Activated naive CD4-positive, alpha-beta T cell treated with anti-CD3 and anti-CD28 coated beads, Interleukin-2, amount 50 U/mL, for 24 hours (primary cell): Measurements from ENCODE around the gene DBNDD2.

Experiments
- H3K27ac Mint-ChIP-seq: one replicate; pipeline ENCODE4 v1.8.0; 2021; ENCODE audit warnings: mild to moderate bottlenecking, mixed read lengths
- H3K27me3 Mint-ChIP-seq: one replicate; pipeline ENCODE4 v1.8.0; 2021; ENCODE audit warnings: mixed read lengths
- H3K36me3 Mint-ChIP-seq: one replicate; pipeline ENCODE4 v1.8.0; 2021; ENCODE audit warnings: mixed read lengths
- H3K4me1 Mint-ChIP-seq: one replicate; pipeline ENCODE4 v1.8.0; 2021; ENCODE audit warnings: mixed read lengths
- H3K4me3 Mint-ChIP-seq: one replicate; pipeline ENCODE4 v1.8.0; 2021; ENCODE audit warnings: mild to moderate bottlenecking, mixed read lengths
- H3K9me3 Mint-ChIP-seq: one replicate; pipeline ENCODE4 v1.8.0; 2021; ENCODE audit warnings: mixed read lengths

The DBNDD2 gene

GRCh38 chr20:45423700-45424099 lies 15.6 kb downstream of the DBNDD2 start:
- H3K36me3 Mint-ChIP-seq = peaks cover 7% of the 10 kb centered on the region
- peaks cover 13% of the 10 kb centered on the region for H3K4me1 Mint-ChIP-seq
- H3K9me3 Mint-ChIP-seq = no peaks in the 10 kb centered on the region
- H3K4me3 Mint-ChIP-seq = no peak overlapping the region
- H3K27ac Mint-ChIP-seq = no peak overlapping the region
- H3K27me3 Mint-ChIP-seq = no peaks in the 10 kb centered on the region

GRCh38 chr20:45425561-45425960 lies 17.5 kb downstream of the DBNDD2 start:
- H3K36me3 Mint-ChIP-seq = peaks cover 5% of the 10 kb centered on the region
- no peak overlapping the region for H3K4me3 Mint-ChIP-seq
- no peaks in the 10 kb centered on the region for H3K9me3 Mint-ChIP-seq
- H3K27ac Mint-ChIP-seq = peak overlapping the region; percentile 17
- H3K4me1 Mint-ChIP-seq = peaks cover under 1% of the 10 kb centered on the region
- H3K27me3 Mint-ChIP-seq = no peaks in the 10 kb centered on the region

- Mint-ChIP-seq H3K27ac (no peak overlapping the region), H3K27me3 (no peaks in the 10 kb centered on the region), H3K36me3 (peaks cover 5% of the 10 kb centered on the region), H3K4me1 (no peaks in the 10 kb centered on the region), H3K4me3 (no peak overlapping the region), H3K9me3 (no peaks in the 10 kb centered on the region)
Measured at GRCh38 chr20:45426320-45427016, 18.4 kb downstream of the DBNDD2 start.

GRCh38 chr20:45427236-45428149 lies 19.4 kb downstream of the DBNDD2 start:
- peaks cover 5% of the 10 kb centered on the region for H3K4me1 Mint-ChIP-seq
- H3K9me3 Mint-ChIP-seq = no peaks in the 10 kb centered on the region
- no peak overlapping the region for H3K27ac Mint-ChIP-seq
- H3K36me3 Mint-ChIP-seq = peaks cover 5% of the 10 kb centered on the region
- H3K27me3 Mint-ChIP-seq = no peaks in the 10 kb centered on the region
- no peak overlapping the region for H3K4me3 Mint-ChIP-seq

GRCh38 chr20:45429618-45430017 lies 21.5 kb downstream of the DBNDD2 start:
- Mint-ChIP-seq H3K36me3 (peaks cover 5% of the 10 kb centered on the region), H3K27ac (no peak overlapping the region), H3K27me3 (no peaks in the 10 kb centered on the region), H3K4me1 (peaks cover 6% of the 10 kb centered on the region), H3K4me3 (no peak overlapping the region), H3K9me3 (no peaks in the 10 kb centered on the region)

GRCh38 chr20:45432294-45432693 lies 24.2 kb downstream of the DBNDD2 start:
- Mint-ChIP-seq H3K4me3 (no peak overlapping the region), H3K27ac (no peak overlapping the region), H3K4me1 (peaks cover 10% of the 10 kb centered on the region), H3K36me3 (no peaks in the 10 kb centered on the region), H3K9me3 (no peaks in the 10 kb centered on the region), H3K27me3 (no peaks in the 10 kb centered on the region)

- Mint-ChIP-seq H3K9me3 (no peaks in the 10 kb centered on the region), H3K4me3 (no peak overlapping the region), H3K36me3 (no peaks in the 10 kb centered on the region), H3K27me3 (no peaks in the 10 kb centered on the region), H3K4me1 (peaks cover 10% of the 10 kb centered on the region), H3K27ac (no peak overlapping the region)
Measured at GRCh38 chr20:45433316-45433715, 25.2 kb downstream of the DBNDD2 start.

GRCh38 chr20:45433976-45434375 lies 25.9 kb downstream of the DBNDD2 start:
- no peaks in the 10 kb centered on the region for H3K36me3 Mint-ChIP-seq
- no peak overlapping the region for H3K4me3 Mint-ChIP-seq
- H3K4me1 Mint-ChIP-seq = peaks cover 10% of the 10 kb centered on the region
- H3K27ac Mint-ChIP-seq = no peak overlapping the region
- H3K9me3 Mint-ChIP-seq = no peaks in the 10 kb centered on the region
- no peaks in the 10 kb centered on the region for H3K27me3 Mint-ChIP-seq

GRCh38 chr20:45436732-45437485 lies 28.8 kb downstream of the DBNDD2 start:
- Mint-ChIP-seq H3K27ac (no peak overlapping the region), H3K9me3 (no peaks in the 10 kb centered on the region), H3K4me3 (peak overlapping the region; percentile 75), H3K27me3 (no peaks in the 10 kb centered on the region), H3K36me3 (no peaks in the 10 kb centered on the region), H3K4me1 (peaks cover 10% of the 10 kb centered on the region)

- Mint-ChIP-seq H3K27me3 (no peaks in the 10 kb centered on the region), H3K4me1 (peaks cover 23% of the 10 kb centered on the region), H3K36me3 (no peaks in the 10 kb centered on the region), H3K27ac (no peak overlapping the region), H3K4me3 (no peak overlapping the region), H3K9me3 (no peaks in the 10 kb centered on the region)
Measured at GRCh38 chr20:45440424-45440823, 32.3 kb downstream of the DBNDD2 start.

- H3K4me3 Mint-ChIP-seq = no peak overlapping the region
- no peaks in the 10 kb centered on the region for H3K9me3 Mint-ChIP-seq
- peaks cover 30% of the 10 kb centered on the region for H3K4me1 Mint-ChIP-seq
- no peaks in the 10 kb centered on the region for H3K36me3 Mint-ChIP-seq
- H3K27me3 Mint-ChIP-seq = peaks cover 2% of the 10 kb centered on the region
- H3K27ac Mint-ChIP-seq = no peak overlapping the region
Measured at GRCh38 chr20:45440891-45441685, 33.0 kb downstream of the DBNDD2 start.

GRCh38 chr20:45441746-45442145 lies 33.7 kb downstream of the DBNDD2 start:
- Mint-ChIP-seq H3K36me3 (no peaks in the 10 kb centered on the region), H3K4me3 (no peak overlapping the region), H3K27me3 (peaks cover 2% of the 10 kb centered on the region), H3K9me3 (no peaks in the 10 kb centered on the region), H3K27ac (no peak overlapping the region), H3K4me1 (peaks cover 31% of the 10 kb centered on the region)

GRCh38 chr20:45444050-45444449 lies 36.0 kb downstream of the DBNDD2 start:
- no peak overlapping the region for H3K4me3 Mint-ChIP-seq
- H3K27me3 Mint-ChIP-seq = peaks cover 2% of the 10 kb centered on the region
- no peaks in the 10 kb centered on the region for H3K36me3 Mint-ChIP-seq
- H3K27ac Mint-ChIP-seq = no peak overlapping the region
- H3K4me1 Mint-ChIP-seq = peaks cover 28% of the 10 kb centered on the region
- no peaks in the 10 kb centered on the region for H3K9me3 Mint-ChIP-seq

GRCh38 chr20:45445805-45446562 lies 37.9 kb downstream of the DBNDD2 start:
- H3K27ac Mint-ChIP-seq = no peak overlapping the region
- H3K9me3 Mint-ChIP-seq = no peaks in the 10 kb centered on the region
- no peak overlapping the region for H3K4me3 Mint-ChIP-seq
- peaks cover 28% of the 10 kb centered on the region for H3K4me1 Mint-ChIP-seq
- no peaks in the 10 kb centered on the region for H3K36me3 Mint-ChIP-seq
- peaks cover 2% of the 10 kb centered on the region for H3K27me3 Mint-ChIP-seq
